A549 (cell line): Measurements from ENCODE around the gene DDX20.

ENCODE experiments used
- CEBPB ChIP-seq, 2 experiments: fragments of >200 bp in 1 of 2; sonication (Bioruptor Twin) in 1 of 2; formaldehyde crosslinking in 1 of 2; IDR thresholded peaks; 2 replicates each; pipeline ENCODE4 v1.6.1; 2012 to 2016
- CHD2 ChIP-seq: fragments of 150-350 bp; IDR thresholded peaks from 2 replicates; pipeline ENCODE4 v1.6.1; 2014; ENCODE audit warnings: low read length; ENCODE audit not compliant: partially characterized antibody
- EP300 ChIP-seq, 2 experiments: fragments of >200 bp; sonication (Bioruptor Twin); formaldehyde crosslinking; IDR thresholded peaks; 2 replicates in 1 of 2; 3 replicates in 1 of 2; pipeline ENCODE4 v1.6.1; 2016 to 2017
- HOXA7 ChIP-seq: fragments of 250-450 bp; sonication (Bioruptor Pico); IDR thresholded peaks from 2 replicates; pipeline ENCODE4 v1.5.0; 2020; ENCODE audit warnings: mild to moderate bottlenecking, moderate library complexity
- HOXB5 ChIP-seq: fragments of 250-450 bp; sonication (Bioruptor Pico); IDR thresholded peaks from 2 replicates; pipeline ENCODE4 v1.5.0; 2020; ENCODE audit warnings: mild to moderate bottlenecking, moderate library complexity
- POLR2A ChIP-seq: IDR thresholded peaks from 2 replicates; pipeline ENCODE4 v1.6.1; 2012; ENCODE audit warnings: mild to moderate bottlenecking, low read length
- RFX5 ChIP-seq: fragments of 450-650 bp; IDR thresholded peaks from 2 replicates; pipeline ENCODE4 v1.7.1; 2014; ENCODE audit warnings: antibody characterized with exemption, mild to moderate bottlenecking, moderate library complexity
- TP53 ChIP-seq: fragments of 250-450 bp; sonication (Bioruptor Pico); IDR thresholded peaks from 2 replicates; pipeline ENCODE4 v1.5.0; 2021; ENCODE audit warnings: mild to moderate bottlenecking, moderate library complexity
- TF ChIP-seq, protein P1 (sequence below): fragments of >200 bp; sonication (Bioruptor Twin); formaldehyde crosslinking; IDR thresholded peaks from 3 replicates; pipeline ENCODE4 v1.5.1; 2016
- TF ChIP-seq, protein P2 (sequence below): IDR thresholded peaks from 2 replicates; pipeline ENCODE4 v1.6.1; 2012
- TF ChIP-seq, protein P3 (sequence below): fragments of 200-600 bp; sonication (generic); IDR thresholded peaks from 2 replicates; pipeline ENCODE4 v1.6.1; 2016; ENCODE audit warnings: antibody characterized with exemption, mild to moderate bottlenecking, moderate library complexity
- TF ChIP-seq, protein P4 (sequence below): fragments of 250-450 bp; sonication (Bioruptor Pico); IDR thresholded peaks from 2 replicates; pipeline ENCODE4 v1.5.0; 2020; ENCODE audit warnings: low read depth, mild to moderate bottlenecking, moderate library complexity

DNA sequence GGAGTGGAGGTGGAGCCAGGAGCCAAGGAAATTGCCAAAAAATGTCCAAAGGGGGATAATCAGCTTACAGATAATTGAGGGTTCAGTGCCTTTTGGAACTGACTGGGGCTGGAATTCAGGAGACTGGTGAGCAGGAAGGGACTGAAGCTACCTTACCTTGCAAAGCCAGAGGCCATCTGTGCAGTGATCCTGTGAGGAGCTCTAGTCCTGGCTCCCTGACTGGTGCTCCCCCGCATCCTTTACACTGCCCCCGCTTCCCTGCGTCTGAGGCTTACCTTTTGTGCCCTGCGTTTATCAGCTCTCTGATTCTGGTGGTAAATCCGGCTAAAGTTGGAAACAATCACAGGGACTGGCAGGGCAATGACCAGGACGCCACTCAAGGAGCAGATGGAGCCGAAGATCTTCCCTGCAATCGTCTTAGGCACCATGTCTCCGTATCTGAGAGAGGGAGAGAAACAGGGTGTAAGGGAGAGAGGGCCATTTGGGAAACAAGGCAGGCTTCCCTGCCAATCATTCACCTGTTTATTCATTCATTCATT, 31.0 kb downstream of the DDX20 start:
- TF ChIP-seq POLR2A (no peak), CHD2 (no peak), HOXA7 (CRISPR knock-in tag) (no peak), RFX5 (no peak), TP53 (CRISPR knock-in tag) (no peak), CEBPB (IDR thresholded peaks at IDR 0.05) (no peak), EP300 (IDR thresholded peaks at IDR 0.05) (no peak), HOXB5 (CRISPR knock-in tag) (no peak)
- TF ChIP-seq, protein P1, sequence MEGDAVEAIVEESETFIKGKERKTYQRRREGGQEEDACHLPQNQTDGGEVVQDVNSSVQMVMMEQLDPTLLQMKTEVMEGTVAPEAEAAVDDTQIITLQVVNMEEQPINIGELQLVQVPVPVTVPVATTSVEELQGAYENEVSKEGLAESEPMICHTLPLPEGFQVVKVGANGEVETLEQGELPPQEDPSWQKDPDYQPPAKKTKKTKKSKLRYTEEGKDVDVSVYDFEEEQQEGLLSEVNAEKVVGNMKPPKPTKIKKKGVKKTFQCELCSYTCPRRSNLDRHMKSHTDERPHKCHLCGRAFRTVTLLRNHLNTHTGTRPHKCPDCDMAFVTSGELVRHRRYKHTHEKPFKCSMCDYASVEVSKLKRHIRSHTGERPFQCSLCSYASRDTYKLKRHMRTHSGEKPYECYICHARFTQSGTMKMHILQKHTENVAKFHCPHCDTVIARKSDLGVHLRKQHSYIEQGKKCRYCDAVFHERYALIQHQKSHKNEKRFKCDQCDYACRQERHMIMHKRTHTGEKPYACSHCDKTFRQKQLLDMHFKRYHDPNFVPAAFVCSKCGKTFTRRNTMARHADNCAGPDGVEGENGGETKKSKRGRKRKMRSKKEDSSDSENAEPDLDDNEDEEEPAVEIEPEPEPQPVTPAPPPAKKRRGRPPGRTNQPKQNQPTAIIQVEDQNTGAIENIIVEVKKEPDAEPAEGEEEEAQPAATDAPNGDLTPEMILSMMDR, result no peak
- TF ChIP-seq, protein P2, sequence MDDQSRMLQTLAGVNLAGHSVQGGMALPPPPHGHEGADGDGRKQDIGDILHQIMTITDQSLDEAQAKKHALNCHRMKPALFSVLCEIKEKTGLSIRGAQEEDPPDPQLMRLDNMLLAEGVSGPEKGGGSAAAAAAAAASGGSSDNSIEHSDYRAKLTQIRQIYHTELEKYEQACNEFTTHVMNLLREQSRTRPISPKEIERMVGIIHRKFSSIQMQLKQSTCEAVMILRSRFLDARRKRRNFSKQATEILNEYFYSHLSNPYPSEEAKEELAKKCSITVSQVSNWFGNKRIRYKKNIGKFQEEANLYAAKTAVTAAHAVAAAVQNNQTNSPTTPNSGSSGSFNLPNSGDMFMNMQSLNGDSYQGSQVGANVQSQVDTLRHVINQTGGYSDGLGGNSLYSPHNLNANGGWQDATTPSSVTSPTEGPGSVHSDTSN, result no peak
- TF ChIP-seq, protein P3, sequence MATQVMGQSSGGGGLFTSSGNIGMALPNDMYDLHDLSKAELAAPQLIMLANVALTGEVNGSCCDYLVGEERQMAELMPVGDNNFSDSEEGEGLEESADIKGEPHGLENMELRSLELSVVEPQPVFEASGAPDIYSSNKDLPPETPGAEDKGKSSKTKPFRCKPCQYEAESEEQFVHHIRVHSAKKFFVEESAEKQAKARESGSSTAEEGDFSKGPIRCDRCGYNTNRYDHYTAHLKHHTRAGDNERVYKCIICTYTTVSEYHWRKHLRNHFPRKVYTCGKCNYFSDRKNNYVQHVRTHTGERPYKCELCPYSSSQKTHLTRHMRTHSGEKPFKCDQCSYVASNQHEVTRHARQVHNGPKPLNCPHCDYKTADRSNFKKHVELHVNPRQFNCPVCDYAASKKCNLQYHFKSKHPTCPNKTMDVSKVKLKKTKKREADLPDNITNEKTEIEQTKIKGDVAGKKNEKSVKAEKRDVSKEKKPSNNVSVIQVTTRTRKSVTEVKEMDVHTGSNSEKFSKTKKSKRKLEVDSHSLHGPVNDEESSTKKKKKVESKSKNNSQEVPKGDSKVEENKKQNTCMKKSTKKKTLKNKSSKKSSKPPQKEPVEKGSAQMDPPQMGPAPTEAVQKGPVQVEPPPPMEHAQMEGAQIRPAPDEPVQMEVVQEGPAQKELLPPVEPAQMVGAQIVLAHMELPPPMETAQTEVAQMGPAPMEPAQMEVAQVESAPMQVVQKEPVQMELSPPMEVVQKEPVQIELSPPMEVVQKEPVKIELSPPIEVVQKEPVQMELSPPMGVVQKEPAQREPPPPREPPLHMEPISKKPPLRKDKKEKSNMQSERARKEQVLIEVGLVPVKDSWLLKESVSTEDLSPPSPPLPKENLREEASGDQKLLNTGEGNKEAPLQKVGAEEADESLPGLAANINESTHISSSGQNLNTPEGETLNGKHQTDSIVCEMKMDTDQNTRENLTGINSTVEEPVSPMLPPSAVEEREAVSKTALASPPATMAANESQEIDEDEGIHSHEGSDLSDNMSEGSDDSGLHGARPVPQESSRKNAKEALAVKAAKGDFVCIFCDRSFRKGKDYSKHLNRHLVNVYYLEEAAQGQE, result no peak
- TF ChIP-seq, protein P4, sequence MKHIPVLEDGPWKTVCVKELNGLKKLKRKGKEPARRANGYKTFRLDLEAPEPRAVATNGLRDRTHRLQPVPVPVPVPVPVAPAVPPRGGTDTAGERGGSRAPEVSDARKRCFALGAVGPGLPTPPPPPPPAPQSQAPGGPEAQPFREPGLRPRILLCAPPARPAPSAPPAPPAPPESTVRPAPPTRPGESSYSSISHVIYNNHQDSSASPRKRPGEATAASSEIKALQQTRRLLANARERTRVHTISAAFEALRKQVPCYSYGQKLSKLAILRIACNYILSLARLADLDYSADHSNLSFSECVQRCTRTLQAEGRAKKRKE (CRISPR knock-in tag), result no peak
